Mesendoderm (in vitro differentiated cells): ENCODE measurements around the gene ADAMTSL1.
"Not testable (repeated sequence)": the region's sequence is repeated elsewhere in the genome, so short reads cannot be mapped to it uniquely, and the experiment has no call there.

Source experiments
- DNase-seq: peaks from one replicate; pipeline ENCODE4 v3.0.0; 2013
- H2AK5ac ChIP-seq: 2 replicates; pipeline ENCODE4 v1.6.1; 2013; ENCODE audit warnings: low read length, inconsistent platforms
- H2BK120ac ChIP-seq: 2 replicates; pipeline ENCODE4 v1.6.1; 2013; ENCODE audit warnings: low read depth, mild to moderate bottlenecking, low read length, moderate library complexity, mixed read lengths
- H2BK15ac ChIP-seq: replicated peaks from 2 replicates; pipeline ENCODE4 v1.6.1; 2013; ENCODE audit warnings: low read depth, mild to moderate bottlenecking, moderate library complexity
- H2BK5ac ChIP-seq: 2 replicates; pipeline ENCODE4 v1.6.1; 2013; ENCODE audit warnings: low read length, inconsistent platforms
- H3K18ac ChIP-seq: 2 replicates; pipeline ENCODE4 v1.6.1; 2013; ENCODE audit warnings: mild to moderate bottlenecking, low read length, mixed read lengths
- H3K23ac ChIP-seq: one replicate; pipeline ENCODE4 v1.6.1; 2013; ENCODE audit warnings: low read length
- H3K27ac ChIP-seq: 2 replicates; pipeline ENCODE4 v1.5.1; 2013; ENCODE audit warnings: low read depth, mild to moderate bottlenecking, inconsistent platforms, low read length, moderate library complexity
- H3K27me3 ChIP-seq: 2 replicates; pipeline ENCODE4 v1.6.1; 2013; ENCODE audit warnings: low read length, control low read depth, mild to moderate bottlenecking, inconsistent platforms; ENCODE audit not compliant: insufficient read depth, poor library complexity
- H3K36me3 ChIP-seq: 2 replicates; pipeline ENCODE4 v1.6.1; 2013; ENCODE audit warnings: low read length, inconsistent platforms; ENCODE audit not compliant: control insufficient read depth, insufficient read depth
- H3K4ac ChIP-seq: one replicate; pipeline ENCODE4 v1.6.1; 2013; ENCODE audit warnings: low read depth, mild to moderate bottlenecking, low read length, moderate library complexity
- H3K4me1 ChIP-seq: 2 replicates; pipeline ENCODE4 v1.6.1; 2013; ENCODE audit warnings: low read depth, low read length, inconsistent platforms; ENCODE audit not compliant: control insufficient read depth
- H3K4me2 ChIP-seq: 2 replicates; pipeline ENCODE4 v1.6.1; 2013; ENCODE audit warnings: low read length
- H3K4me3 ChIP-seq: 2 replicates; pipeline ENCODE4 v1.5.1; 2013; ENCODE audit warnings: mild to moderate bottlenecking, low read length
- H3K56ac ChIP-seq: one replicate; pipeline ENCODE4 v1.6.1; 2013; ENCODE audit warnings: low read length
- H3K79me1 ChIP-seq: 2 replicates; pipeline ENCODE4 v1.6.1; 2013; ENCODE audit warnings: low read length, inconsistent platforms
- H3K79me2 ChIP-seq: 2 replicates; pipeline ENCODE4 v1.6.1; 2013; ENCODE audit warnings: mild to moderate bottlenecking, low read length; ENCODE audit not compliant: control insufficient read depth, insufficient read depth
- H3K9ac ChIP-seq: 2 replicates; pipeline ENCODE4 v1.6.1; 2013; ENCODE audit warnings: low read length, inconsistent platforms
- H4K5ac ChIP-seq: one replicate; pipeline ENCODE4 v1.6.1; 2013; ENCODE audit warnings: low read length
- H4K8ac ChIP-seq: one replicate; pipeline ENCODE4 v1.6.1; 2013; ENCODE audit warnings: low read depth, mild to moderate bottlenecking, control low read depth, low read length, moderate library complexity
- WGBS: extraction: QIAGEN DNeasy Blood & Tissue Kit; methylation state at CpG from one replicate; pipeline ENCODE4 v1.1.7; 2013; ENCODE audit warnings: low lambda C conversion rate, missing lambda C conversion rate; ENCODE audit not compliant: insufficient coverage; ENCODE audit errors: extremely low coverage; 5-methylcytosine and 5-hydroxymethylcytosine counted together

Gene ADAMTSL1

DNA sequence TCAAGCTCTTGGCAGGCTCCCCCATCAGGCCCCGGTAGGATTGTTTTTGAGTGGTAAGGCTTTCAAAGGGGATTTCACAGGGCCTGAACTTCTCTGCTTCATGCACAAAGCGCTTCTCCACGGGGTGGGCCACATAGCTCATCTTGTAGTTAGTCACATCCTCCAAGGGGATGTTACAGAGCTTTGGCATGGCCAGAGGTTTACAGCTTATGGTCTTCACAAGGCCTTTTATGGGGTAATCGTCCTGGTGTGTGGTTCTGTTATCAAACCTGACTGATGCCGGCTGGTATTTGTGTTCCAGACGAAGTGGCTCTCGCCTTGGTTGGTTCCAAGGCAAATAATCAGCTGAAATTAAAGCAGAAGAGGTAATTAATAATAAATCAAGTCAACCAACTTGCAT is 454.8 kb downstream of the ADAMTSL1 start:
- H2BK120ac ChIP-seq: no peak overlapping the region
- no peak overlapping the region for H3K4ac ChIP-seq
- no peak overlapping the region for H3K18ac ChIP-seq
- no peak overlapping the region for H2AK5ac ChIP-seq
- no peaks in the 10 kb centered on the region for H3K4me1 ChIP-seq
- no CpG with 5 or more reads among the region's 7 CpGs for WGBS
- H3K4me3 ChIP-seq: no peak overlapping the region
- no peak overlapping the region for H3K23ac ChIP-seq
- no peak overlapping the region for H2BK15ac ChIP-seq
- H3K27me3 ChIP-seq: no peaks in the 10 kb centered on the region
- H3K27ac ChIP-seq: no peak overlapping the region
- no peaks in the 10 kb centered on the region for H3K79me2 ChIP-seq
- no peak overlapping the region for H4K5ac ChIP-seq
- H3K56ac ChIP-seq: no peak overlapping the region
- H3K9ac ChIP-seq: no peak overlapping the region
- no peaks in the 10 kb centered on the region for H3K36me3 ChIP-seq
- no peak overlapping the region for H4K8ac ChIP-seq
- no peak overlapping the region for H2BK5ac ChIP-seq
- H3K4me2 ChIP-seq: no peak overlapping the region
- no peaks in the 10 kb centered on the region for H3K79me1 ChIP-seq
- DNase-seq: no peak

DNA sequence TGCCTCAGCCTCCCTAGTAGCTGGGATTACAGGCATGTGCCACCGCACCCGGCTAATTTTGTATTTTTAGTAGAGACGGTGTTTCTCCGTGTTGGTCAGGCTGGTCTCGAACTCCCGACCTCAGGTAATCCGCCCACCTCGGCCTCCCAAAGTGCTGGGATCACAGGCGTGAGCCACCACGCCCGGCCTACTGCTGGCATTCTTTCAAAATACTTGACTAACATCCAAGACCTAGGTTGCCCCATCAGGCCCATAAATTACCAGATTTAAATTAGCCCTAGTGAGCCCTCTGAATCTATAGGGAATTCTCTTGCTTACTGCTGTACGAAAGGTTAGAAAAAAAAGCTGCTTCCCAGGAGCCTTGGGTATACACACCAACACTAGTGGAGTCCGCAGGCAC is 456.7 kb downstream of the ADAMTSL1 start:
- not testable (repeated sequence) for H3K4ac ChIP-seq, H3K27ac ChIP-seq, H3K27me3 ChIP-seq, H3K4me2 ChIP-seq, H2BK120ac ChIP-seq, H3K36me3 ChIP-seq, H3K79me1 ChIP-seq, H2AK5ac ChIP-seq, H3K79me2 ChIP-seq, H4K8ac ChIP-seq, H3K4me1 ChIP-seq, H3K56ac ChIP-seq, H3K18ac ChIP-seq, H3K23ac ChIP-seq, H4K5ac ChIP-seq, H3K4me3 ChIP-seq, H2BK15ac ChIP-seq, H3K9ac ChIP-seq, H2BK5ac ChIP-seq, DNase-seq
- no CpG with 5 or more reads among the region's 13 CpGs for WGBS

DNA sequence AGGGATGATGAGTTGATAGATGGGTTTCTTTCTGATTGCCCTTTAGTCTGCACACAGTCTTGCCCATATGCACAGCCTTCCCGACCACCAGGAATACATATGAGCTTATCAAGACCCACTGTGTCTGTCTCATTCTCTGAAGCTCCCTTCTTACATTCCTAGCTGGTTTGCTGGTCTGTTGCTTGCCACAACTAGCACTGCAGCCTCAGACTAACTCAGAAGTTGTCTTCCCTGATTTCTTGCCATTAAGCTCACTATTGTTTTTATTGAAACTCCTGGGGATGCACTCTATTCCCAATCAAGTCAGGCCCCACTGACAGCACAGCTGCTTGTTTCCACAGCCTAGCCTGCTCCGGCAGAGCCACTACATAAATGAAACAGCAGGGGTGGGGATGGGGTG is 461.6 kb downstream of the ADAMTSL1 start:
- Histone ChIP-seq H3K36me3 (no peaks in the 10 kb centered on the region), H2BK5ac (no peak overlapping the region), H3K27me3 (no peaks in the 10 kb centered on the region), H4K8ac (no peak overlapping the region), H3K9ac (no peak overlapping the region), H3K4me2 (no peak overlapping the region), H3K56ac (no peak overlapping the region), H4K5ac (no peak overlapping the region), H3K4me3 (no peak overlapping the region), H2AK5ac (no peak overlapping the region), H3K23ac (no peak overlapping the region), H3K18ac (no peak overlapping the region), H3K27ac (no peak overlapping the region), H3K4me1 (no peaks in the 10 kb centered on the region), H3K79me2 (no peaks in the 10 kb centered on the region), H2BK120ac (no peak overlapping the region), H3K79me1 (no peaks in the 10 kb centered on the region), H2BK15ac (no peak overlapping the region), H3K4ac (no peak overlapping the region)
- no peak for DNase-seq
- WGBS: no CpG with 5 or more reads among the region's 2 CpGs

DNA sequence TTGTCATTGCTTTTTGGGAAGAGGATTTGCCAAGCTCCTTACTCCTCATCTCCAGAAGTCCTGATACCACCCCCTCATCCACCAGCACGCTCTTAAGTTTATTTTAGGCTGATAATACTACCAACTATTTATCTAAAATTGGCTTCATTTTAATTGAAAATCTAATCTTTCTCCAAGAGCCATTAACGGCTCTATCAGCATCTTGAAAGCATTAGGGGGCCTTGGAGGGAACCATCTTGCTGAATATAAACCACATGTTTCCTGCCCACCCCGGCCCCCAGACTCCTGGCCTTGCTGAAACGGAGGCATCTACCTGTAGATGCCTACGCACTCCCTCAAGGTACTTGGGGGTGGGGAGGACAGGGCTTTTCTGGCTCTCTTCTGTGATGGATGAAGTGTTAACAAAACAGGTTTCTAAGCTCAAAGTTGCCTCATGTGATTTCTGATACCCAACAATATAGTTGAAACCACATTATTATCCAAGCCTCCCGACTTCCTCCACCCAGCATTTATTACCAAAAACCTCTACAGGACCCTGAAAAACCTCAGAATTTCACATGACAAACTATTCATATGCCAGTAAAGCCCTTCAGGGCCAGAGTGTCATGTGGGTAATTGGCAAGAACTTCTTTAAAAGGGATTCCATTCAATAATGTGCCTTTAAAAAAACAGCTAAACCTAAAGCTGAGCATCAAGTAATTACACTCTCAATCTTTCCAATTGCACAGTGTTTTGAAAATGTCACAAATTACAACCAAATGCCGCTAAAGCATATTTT is 462.3 kb downstream of the ADAMTSL1 start:
- Histone ChIP-seq H3K79me2 (no peaks in the 10 kb centered on the region), H3K56ac (no peak overlapping the region), H3K27me3 (no peaks in the 10 kb centered on the region), H3K27ac (no peak overlapping the region), H2BK15ac (no peak overlapping the region), H4K5ac (no peak overlapping the region), H3K79me1 (no peaks in the 10 kb centered on the region), H3K4me1 (no peaks in the 10 kb centered on the region), H2AK5ac (no peak overlapping the region), H4K8ac (no peak overlapping the region), H3K4me2 (no peak overlapping the region), H3K18ac (no peak overlapping the region), H2BK5ac (no peak overlapping the region), H3K4ac (no peak overlapping the region), H3K9ac (no peak overlapping the region), H2BK120ac (no peak overlapping the region), H3K4me3 (no peak overlapping the region), H3K36me3 (no peaks in the 10 kb centered on the region), H3K23ac (no peak overlapping the region)
- no CpG with 5 or more reads among the region's 7 CpGs for WGBS
- no peak for DNase-seq

DNA sequence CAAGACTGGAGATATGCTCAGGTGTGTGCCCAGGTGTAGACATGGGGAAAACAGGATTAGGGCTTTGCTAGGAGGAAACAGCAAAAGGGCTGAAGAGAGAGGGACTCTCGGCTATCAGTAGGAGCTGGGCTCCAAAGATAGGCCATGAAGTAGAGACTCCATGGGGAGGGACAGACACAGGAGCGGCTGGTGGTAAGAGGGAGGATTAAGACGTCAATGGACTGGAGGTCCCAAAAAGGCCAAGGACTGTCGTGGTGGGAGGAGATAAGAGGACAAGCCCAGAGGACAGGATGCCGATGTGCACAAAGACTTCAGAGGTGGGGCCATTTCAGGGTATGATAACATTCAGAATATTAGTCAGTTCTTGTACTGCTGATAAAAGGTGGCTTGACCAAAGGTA is 466.0 kb downstream of the ADAMTSL1 start:
- no peak overlapping the region for H2BK15ac ChIP-seq
- H2AK5ac ChIP-seq: no peak overlapping the region
- no peak overlapping the region for H2BK5ac ChIP-seq
- no peak overlapping the region for H3K56ac ChIP-seq
- no peak overlapping the region for H2BK120ac ChIP-seq
- no peaks in the 10 kb centered on the region for H3K79me1 ChIP-seq
- no peak overlapping the region for H3K4me2 ChIP-seq
- H3K18ac ChIP-seq: no peak overlapping the region
- H3K23ac ChIP-seq: no peak overlapping the region
- H4K5ac ChIP-seq: no peak overlapping the region
- no CpG with 5 or more reads among the region's 5 CpGs for WGBS
- H3K4me3 ChIP-seq: no peak overlapping the region
- no peaks in the 10 kb centered on the region for H3K79me2 ChIP-seq
- no peak overlapping the region for H3K27ac ChIP-seq
- no peaks in the 10 kb centered on the region for H3K4me1 ChIP-seq
- no peak overlapping the region for H4K8ac ChIP-seq
- no peak overlapping the region for H3K4ac ChIP-seq
- DNase-seq: no peak
- no peak overlapping the region for H3K9ac ChIP-seq
- no peaks in the 10 kb centered on the region for H3K36me3 ChIP-seq
- no peaks in the 10 kb centered on the region for H3K27me3 ChIP-seq
